Measurements from ENCODE around the gene IPO9. TPM values are rescaled to one million over a fixed set of nuclear protein-coding genes. Genes with fewer than 3 reads are reported as not detected.

The IPO9 gene
- total RNA-seq, 4 donors from 2014 or later = 7.2 to 16.3 (median 10.3) TPM

- ATAC-seq = no peak
- no peak overlapping the region for H3K4me3 ChIP-seq
- DNase-seq = no peak
- in situ Hi-C loops (cut with MboI; ENCODE audit: low sequenced_read_pairs in 4 of 4) = no loop called here
- H3K4me1 ChIP-seq = peaks cover 18 to 39% of the 10 kb centered on the region in 2 donors
- no peaks in the 10 kb centered on the region for H3K9me3 ChIP-seq
- H3K36me3 ChIP-seq = no peaks in the 10 kb centered on the region
- intact Hi-C loops (cut with DNase I; ENCODE audit: low total_unique reads) = no loop called here
- H3K27ac ChIP-seq = peak overlapping the region; percentile 3 to 75 (median 72)
- no peak for TF ChIP-seq POLR2A (IDR thresholded peaks at IDR 0.05)
- TF ChIP-seq, protein P1, sequence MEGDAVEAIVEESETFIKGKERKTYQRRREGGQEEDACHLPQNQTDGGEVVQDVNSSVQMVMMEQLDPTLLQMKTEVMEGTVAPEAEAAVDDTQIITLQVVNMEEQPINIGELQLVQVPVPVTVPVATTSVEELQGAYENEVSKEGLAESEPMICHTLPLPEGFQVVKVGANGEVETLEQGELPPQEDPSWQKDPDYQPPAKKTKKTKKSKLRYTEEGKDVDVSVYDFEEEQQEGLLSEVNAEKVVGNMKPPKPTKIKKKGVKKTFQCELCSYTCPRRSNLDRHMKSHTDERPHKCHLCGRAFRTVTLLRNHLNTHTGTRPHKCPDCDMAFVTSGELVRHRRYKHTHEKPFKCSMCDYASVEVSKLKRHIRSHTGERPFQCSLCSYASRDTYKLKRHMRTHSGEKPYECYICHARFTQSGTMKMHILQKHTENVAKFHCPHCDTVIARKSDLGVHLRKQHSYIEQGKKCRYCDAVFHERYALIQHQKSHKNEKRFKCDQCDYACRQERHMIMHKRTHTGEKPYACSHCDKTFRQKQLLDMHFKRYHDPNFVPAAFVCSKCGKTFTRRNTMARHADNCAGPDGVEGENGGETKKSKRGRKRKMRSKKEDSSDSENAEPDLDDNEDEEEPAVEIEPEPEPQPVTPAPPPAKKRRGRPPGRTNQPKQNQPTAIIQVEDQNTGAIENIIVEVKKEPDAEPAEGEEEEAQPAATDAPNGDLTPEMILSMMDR (IDR thresholded peaks at IDR 0.05 in 4 of 5, conservative IDR thresholded peaks at IDR 0.05 in 1 of 5) = no peak
- no peaks in the 10 kb centered on the region for H3K27me3 ChIP-seq
Measured at GRCh38 chr1:201907621-201908020, 78.7 kb downstream of the IPO9 start.

- intact Hi-C loops (cut with DNase I; ENCODE audit: low total_unique reads) = no loop called here
- no peaks in the 10 kb centered on the region for H3K9me3 ChIP-seq
- H3K4me1 ChIP-seq = peaks cover 20 to 33% of the 10 kb centered on the region in 2 donors
- ATAC-seq = no peak
- H3K4me3 ChIP-seq = no peak overlapping the region
- no peaks in the 10 kb centered on the region for H3K36me3 ChIP-seq
- no peaks in the 10 kb centered on the region for H3K27me3 ChIP-seq
- TF ChIP-seq POLR2A (IDR thresholded peaks at IDR 0.05) = no peak
- TF ChIP-seq, protein P1 (IDR thresholded peaks at IDR 0.05 in 4 of 5, conservative IDR thresholded peaks at IDR 0.05 in 1 of 5) = no peak
- peak overlapping the region in 3 of 4 donors; percentile 13 to 72 (median 58) for H3K27ac ChIP-seq
- DNase-seq = no peak
- in situ Hi-C loops (cut with MboI; ENCODE audit: low sequenced_read_pairs in 4 of 4) = no loop called here
Measured at GRCh38 chr1:201911826-201912571, 83.0 kb downstream of the IPO9 start.

- DNase-seq (no peak), ATAC-seq (no peak)
- intact Hi-C loops (cut with DNase I; ENCODE audit: low total_unique reads) = no loop called here
- H3K27me3 ChIP-seq = no peaks in the 10 kb centered on the region
- no peak for TF ChIP-seq POLR2A (IDR thresholded peaks at IDR 0.05)
- TF ChIP-seq, protein P1 (IDR thresholded peaks at IDR 0.05 in 4 of 5, conservative IDR thresholded peaks at IDR 0.05 in 1 of 5) = no peak
- no peaks in the 10 kb centered on the region for H3K36me3 ChIP-seq
- in situ Hi-C loops (cut with MboI; ENCODE audit: low sequenced_read_pairs in 4 of 4) = no loop called here
- no peak overlapping the region for H3K4me3 ChIP-seq
- H3K27ac ChIP-seq = peak overlapping the region; percentile 13 to 72 (median 39)
- H3K9me3 ChIP-seq = no peaks in the 10 kb centered on the region
- H3K4me1 ChIP-seq = peaks cover 27 to 39% of the 10 kb centered on the region in 2 donors
Measured at GRCh38 chr1:201912832-201913231, 83.9 kb downstream of the IPO9 start.

GRCh38 chr1:201914456-201915235 is 85.7 kb downstream of the IPO9 start:
- no peak for TF ChIP-seq POLR2A (IDR thresholded peaks at IDR 0.05)
- TF ChIP-seq, protein P1 (IDR thresholded peaks at IDR 0.05 in 4 of 5, conservative IDR thresholded peaks at IDR 0.05 in 1 of 5) = no peak
- in situ Hi-C loops (cut with MboI; ENCODE audit: low sequenced_read_pairs in 4 of 4) = no loop called here

More at GRCh38 chr1:201914456-201915235, 85.7 kb downstream of the IPO9 start:
- H3K27me3 ChIP-seq = no peaks in the 10 kb centered on the region
- DNase-seq (no peak), ATAC-seq (no peak)
- no peaks in the 10 kb centered on the region for H3K9me3 ChIP-seq
- H3K27ac ChIP-seq = peak overlapping the region in 3 of 4 donors; percentile 43 to 72 (median 58)
- peaks cover 39% of the 10 kb centered on the region in 2 donors for H3K4me1 ChIP-seq
- intact Hi-C loops (cut with DNase I; ENCODE audit: low total_unique reads) = no loop called here
- no peaks in the 10 kb centered on the region for H3K36me3 ChIP-seq
- no peak overlapping the region for H3K4me3 ChIP-seq

Data from gastrocnemius medialis (tissue), 4 donors.